ENCODE measurements around the gene NFE2L2.
"Not testable (repeated sequence)": the region's sequence is repeated elsewhere in the genome, so short reads cannot be mapped to it uniquely, and the experiment has no call there.

The NFE2L2 gene

GRCh38 chr2:177255227-177255601 lies 9.3 kb downstream of the NFE2L2 start:
- no peak for DNase-seq

DNA sequence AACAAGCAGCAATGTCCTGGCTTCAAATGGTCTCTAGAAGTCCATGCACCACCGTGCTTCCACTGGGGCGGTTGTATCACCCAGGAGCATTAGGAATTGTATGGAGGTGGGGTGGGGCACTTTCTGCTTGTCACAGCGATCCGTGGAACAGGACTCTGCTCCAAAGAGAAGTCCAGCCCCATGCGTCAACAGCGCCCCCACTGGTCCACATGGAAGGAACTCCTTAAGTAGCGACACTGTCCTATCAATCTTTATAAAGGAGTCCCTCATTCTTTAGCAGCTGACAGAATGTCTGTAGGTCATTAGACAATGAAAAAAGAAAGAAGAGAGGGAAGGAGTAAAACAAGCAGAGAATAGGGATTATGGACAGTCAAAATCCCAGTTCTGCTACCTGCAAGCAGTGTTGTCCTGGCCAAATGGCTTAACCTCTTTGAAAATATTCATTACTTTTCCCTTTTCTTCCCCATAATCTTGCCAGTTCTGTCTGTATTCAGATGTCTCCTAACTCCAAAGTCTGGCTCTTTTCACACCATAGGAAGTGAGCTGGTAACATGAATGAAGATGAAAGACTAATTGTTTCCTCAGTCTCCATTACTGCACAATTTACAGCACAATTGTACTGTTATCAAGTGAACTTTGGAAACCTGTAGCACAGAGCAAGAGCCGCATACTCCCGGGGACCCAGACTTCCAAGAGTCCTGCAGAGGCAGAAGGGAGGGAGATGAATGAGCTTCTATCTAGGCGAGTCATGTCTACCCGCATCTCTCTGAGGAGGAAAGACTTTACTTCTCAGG lies 9.9 kb downstream of the NFE2L2 start:
- peak; percentile 53 for DNase-seq

DNA sequence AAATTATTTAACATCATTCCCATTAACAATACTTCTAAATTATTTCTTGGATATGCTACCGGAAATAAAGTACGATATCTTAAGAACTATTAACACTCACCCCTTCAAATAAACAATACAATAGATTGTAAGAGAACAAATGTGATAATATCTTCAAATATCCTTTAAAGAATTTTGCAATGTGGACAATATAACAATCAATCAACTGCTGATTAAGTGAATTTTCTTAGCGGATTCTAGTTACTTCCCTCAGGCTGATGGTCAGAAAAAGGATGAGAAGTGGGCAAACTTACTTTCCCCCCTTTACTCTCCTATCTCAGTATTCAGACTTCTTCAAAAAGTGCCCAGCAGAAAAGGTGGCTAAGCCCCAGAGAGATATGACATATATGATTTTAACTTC lies 10.8 kb downstream of the NFE2L2 start:
- no peak for DNase-seq

- DNase-seq = no peak
Measured at GRCh38 chr2:177252808-177253531, 11.6 kb downstream of the NFE2L2 start.

- no peak for DNase-seq
Measured at GRCh38 chr2:177251165-177251542, 13.4 kb downstream of the NFE2L2 start.

- no peak for DNase-seq
Measured at GRCh38 chr2:177250461-177250860, 14.1 kb downstream of the NFE2L2 start.

GRCh38 chr2:177249038-177249437 lies 15.5 kb downstream of the NFE2L2 start:
- DNase-seq = no peak

- DNase-seq = no peak
Measured at GRCh38 chr2:177247693-177248262, 16.7 kb downstream of the NFE2L2 start.

DNA sequence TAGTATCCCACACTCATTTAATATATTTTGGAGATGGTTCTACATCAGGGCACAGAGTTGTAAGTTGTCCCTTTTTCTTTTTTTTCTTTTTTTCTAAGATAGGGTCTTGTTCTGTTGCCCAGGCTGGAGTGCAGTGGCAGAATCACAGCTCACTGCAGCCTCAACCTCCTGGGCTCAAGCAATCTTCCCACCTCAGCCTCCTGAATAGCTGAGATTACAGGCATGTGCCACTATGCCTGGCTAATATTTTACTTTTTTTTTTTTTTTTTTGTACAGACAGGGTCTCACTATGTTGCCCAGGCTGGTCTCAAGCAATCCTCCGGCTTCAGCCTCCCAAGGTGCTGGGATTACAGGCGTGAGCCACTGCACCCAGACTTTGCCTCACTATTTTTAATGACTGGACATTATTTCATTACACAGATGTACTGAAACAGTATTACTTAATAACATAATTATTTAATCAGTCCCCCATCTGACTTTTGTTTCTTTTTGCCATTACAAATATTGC lies 17.9 kb downstream of the NFE2L2 start:
- not testable (repeated sequence) for DNase-seq

DNA sequence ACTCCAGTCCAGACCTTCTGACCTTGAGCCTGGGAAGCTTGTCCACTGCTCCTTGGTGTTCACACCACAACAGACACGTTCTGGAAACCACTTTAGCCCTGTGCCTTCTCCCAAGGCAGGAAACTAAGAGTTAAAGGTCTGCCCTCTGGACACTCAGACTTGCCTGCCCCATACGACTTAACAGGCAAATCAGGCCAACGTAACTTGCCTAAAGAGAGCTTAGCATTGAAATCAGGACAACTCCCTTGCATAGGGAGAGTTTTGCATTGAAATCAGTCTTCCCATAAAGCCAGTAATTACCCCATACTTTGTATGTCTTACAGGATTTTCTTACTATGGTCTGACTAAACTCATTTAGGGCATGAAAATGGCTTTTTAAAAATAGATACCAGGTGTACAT lies 18.5 kb downstream of the NFE2L2 start:
- no peak for DNase-seq

DNA sequence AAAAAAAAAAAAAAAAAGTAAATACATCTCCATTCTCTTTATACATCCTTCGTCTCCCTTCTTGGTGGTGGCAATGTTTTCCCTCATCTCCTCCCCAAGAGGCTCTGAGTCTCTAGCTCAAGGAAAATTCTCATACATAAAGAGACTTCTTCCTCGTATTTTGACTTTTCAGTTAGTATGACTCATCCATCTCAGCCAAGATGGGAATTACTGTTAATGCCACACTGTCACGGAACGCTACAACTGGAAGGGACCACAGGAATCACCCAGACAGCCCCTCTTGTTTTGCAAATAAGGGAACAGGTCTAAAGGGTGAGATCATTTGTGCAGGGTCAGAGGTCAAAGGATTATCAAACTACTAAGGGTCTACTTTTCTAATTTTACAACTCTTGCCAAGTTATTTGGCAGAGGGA lies 19.5 kb downstream of the NFE2L2 start:
- DNase-seq = no peak

- no peak for DNase-seq
Measured at GRCh38 chr2:177244244-177244771, 20.2 kb downstream of the NFE2L2 start.

GRCh38 chr2:177243476-177243875 lies 21.1 kb downstream of the NFE2L2 start:
- no peak for DNase-seq

DNA sequence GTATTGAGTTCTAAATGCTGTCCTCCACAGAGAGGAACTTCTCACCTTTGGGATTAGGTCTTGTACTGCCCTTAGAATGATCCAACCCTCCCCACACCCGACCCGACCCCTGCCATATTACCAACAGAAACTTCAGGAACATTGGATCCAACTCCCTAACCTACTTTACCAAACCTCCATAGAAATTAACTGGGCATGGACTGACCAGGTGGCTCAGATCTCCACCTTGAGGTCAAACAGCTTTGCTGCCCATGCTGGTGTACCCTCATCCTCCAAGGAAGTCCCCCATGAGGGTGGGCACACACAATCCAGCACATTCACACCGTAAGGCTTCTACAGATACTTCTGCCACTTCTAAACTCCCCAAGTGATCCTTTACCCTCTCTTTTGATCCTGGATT lies 21.5 kb downstream of the NFE2L2 start:
- no peak for DNase-seq

GRCh38 chr2:177242121-177242987 lies 22.2 kb downstream of the NFE2L2 start:
- peak; percentile 70 for DNase-seq

DNA sequence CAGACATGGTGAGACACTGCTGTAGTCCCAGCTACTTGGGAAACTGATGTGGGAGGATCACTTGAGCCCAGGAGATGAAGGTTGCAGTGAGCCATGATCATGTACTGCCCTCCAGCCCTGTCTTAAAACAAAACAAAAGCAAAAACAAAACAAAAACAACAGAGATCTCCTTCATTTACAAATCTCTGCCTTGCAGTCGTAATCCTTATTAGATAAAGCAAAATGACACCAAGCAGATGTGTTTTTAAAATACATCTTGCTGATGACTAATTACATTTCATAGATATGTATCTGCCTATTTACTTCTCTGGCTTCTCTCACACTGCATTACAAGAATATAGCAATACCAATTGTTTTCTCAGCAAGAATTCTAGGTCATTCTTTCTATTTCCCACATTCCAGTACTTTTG lies 22.8 kb downstream of the NFE2L2 start:
- DNase-seq = no peak

DNA sequence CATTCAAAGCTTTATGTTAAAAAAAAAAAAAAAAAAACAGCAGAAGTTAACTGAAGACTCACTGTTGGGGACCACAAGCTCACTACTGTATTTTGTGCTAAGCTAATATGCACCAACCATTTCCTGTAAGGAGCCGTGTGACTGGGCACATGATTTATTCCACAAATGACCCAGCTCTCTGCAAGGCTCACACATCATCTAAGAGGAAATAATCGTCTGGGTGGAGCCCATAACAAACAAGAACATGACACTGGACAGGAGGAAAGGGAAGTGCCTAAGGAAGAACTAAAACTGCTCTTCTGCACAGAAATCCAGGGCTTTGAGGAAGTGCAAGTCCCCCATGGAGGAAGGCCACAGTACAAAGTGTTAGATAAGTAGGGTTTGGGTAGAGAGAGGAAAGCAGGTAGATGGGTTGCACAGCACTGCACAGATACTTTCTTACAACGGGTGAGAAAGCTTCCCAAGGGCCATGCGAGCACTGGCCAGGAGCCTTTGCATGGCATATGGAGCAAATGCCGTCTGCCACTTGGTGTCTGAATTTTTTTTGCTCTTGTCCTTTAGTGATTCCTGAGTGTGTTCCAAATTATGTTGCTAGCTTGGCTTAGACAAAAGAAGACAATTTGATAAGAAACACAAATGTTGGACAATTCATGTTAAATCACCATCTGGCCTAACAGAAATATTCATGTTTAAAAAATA lies 24.4 kb downstream of the NFE2L2 start:
- peak; percentile 76 for DNase-seq

DNA sequence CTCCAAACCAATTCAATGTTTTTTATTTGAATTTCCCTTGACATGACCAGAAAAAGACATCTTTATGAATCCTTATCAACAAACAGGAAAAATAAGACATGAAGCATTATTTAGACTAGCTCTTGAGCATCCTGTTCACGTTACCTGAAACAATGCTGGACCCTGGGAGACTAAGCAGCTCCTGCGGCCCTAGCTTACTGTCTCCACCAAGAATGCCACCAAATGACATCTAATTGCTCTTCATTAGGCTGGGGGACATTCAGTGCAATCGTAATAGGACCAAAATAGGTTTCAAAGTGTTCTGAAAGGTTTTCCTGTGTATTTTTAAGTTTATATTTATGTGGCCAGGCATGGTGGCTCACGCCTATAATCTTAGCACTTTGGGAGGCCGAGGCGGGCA lies 25.5 kb downstream of the NFE2L2 start:
- DNase-seq = no peak

DNA sequence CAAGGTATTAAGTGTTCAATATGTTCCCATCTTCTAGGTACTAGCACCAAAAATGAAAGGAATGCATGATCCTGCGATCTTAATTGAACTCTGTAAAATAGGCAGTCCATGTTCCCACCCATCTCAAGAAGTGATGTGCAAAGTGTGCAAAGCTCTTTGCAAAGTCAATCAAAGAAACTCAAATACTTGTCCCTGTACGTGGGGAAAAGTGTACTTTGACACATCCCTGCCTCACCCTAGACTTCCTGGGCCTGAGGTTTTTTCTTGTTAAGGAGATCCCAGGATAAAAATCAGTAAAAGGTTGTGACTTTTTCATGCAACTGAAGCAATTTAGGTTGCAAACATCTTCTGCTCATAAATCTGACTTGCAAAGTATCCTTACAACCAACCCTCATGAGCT lies 26.6 kb downstream of the NFE2L2 start:
- DNase-seq = no peak

DNA sequence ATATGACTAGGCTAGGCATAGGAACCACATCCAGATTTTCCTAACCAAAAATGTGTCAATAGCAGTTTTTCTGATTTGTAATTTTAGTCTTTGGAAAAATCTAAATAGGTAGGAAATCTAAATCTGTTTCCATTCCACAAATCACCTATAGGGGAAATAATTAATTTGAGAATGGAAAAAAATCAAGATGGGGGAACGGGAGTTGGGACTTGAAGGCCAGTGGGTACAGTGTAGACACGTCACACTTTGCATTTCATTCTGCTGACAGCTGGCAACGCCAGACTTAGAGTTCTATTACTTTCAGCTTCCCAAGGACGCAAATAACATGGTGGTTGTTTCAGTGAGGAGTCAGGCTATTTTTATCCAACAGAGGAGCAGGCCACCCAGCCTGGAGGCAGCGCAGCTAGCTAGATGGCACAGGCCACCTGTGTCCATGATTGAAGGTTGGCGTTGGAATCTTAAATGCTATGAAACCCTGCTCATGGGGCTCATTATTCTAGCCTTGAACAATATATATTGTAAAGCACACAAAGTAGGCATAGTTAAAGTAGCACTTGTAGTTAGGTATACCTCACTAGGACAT lies 28.6 kb downstream of the NFE2L2 start:
- DNase-seq = no peak

DNA sequence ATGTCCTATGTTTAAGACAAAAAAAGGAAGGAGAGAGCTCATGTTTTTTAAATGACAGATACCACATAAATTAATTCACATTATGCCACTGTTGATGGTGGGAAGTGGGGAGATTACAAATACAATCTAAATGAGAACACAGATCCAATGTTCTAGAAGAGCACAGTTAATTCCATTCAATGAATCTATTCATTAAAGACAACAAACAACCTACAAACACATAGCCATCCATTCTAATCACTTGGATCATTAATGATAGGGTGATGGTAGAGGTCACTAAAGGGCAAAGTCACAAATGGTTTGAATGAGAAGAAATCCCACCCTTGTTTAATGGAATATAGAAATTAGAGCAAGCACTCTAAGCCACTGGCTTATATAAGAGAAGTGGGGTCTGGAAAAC lies 30.3 kb downstream of the NFE2L2 start:
- no peak for DNase-seq
